ENCODE data around the gene BIRC2.

BIRC2 gene

DNA sequence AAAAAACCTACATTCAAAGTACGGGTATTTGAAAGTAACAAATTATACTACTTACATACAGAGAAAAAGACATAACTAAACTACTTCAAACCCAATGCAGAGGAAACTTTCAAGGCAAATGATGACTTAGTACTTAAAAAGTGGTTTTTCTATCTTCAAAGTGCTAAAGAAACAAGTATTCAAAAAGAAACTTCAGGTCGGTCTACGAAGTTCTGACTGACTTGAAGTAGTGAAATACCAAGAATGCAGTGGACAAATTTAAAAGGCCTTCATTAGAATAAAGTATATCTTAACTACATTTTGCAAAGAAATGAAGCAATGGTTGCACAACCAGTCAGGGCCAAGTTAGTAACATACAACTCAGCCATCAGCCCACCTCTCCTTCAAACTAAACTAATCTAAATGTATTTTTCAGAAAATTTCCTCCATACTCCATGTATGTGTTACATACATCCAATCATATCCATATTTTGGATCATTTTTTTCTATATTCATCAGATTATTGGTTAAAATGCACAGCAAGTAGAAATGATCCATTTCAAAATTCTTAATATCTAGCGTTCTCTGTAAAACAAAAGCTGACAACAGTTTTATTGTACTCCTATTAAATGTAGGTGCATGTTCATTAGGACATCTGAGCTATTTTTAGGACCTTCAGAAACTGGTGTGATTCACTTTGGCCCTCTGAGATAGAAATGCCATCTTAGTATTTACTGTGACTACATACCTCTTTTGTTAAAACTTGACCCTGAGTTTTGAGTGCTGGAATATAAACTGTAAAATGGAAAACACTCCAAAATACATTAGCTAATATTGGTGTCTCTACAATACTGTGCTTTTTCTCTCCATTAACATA is 49.9 kb downstream of the BIRC2 start:
- Histone ChIP-seq H3K4me3 (replicated peaks; ENCODE audit: insufficient read depth, low read length) (no peak overlapping the region), H3K27me3 (ENCODE audit: insufficient read depth, poor library complexity, severe bottlenecking) (no peaks in the 10 kb centered on the region), H3K27ac (replicated peaks) (no peak overlapping the region)
- TF ChIP-seq, protein P1, sequence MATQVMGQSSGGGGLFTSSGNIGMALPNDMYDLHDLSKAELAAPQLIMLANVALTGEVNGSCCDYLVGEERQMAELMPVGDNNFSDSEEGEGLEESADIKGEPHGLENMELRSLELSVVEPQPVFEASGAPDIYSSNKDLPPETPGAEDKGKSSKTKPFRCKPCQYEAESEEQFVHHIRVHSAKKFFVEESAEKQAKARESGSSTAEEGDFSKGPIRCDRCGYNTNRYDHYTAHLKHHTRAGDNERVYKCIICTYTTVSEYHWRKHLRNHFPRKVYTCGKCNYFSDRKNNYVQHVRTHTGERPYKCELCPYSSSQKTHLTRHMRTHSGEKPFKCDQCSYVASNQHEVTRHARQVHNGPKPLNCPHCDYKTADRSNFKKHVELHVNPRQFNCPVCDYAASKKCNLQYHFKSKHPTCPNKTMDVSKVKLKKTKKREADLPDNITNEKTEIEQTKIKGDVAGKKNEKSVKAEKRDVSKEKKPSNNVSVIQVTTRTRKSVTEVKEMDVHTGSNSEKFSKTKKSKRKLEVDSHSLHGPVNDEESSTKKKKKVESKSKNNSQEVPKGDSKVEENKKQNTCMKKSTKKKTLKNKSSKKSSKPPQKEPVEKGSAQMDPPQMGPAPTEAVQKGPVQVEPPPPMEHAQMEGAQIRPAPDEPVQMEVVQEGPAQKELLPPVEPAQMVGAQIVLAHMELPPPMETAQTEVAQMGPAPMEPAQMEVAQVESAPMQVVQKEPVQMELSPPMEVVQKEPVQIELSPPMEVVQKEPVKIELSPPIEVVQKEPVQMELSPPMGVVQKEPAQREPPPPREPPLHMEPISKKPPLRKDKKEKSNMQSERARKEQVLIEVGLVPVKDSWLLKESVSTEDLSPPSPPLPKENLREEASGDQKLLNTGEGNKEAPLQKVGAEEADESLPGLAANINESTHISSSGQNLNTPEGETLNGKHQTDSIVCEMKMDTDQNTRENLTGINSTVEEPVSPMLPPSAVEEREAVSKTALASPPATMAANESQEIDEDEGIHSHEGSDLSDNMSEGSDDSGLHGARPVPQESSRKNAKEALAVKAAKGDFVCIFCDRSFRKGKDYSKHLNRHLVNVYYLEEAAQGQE (IDR thresholded peaks at IDR 0.05; ENCODE audit: insufficient replicate concordance, low read depth): no peak
- TF ChIP-seq GABPA (IDR thresholded peaks at IDR 0.05; ENCODE audit: low read depth): no peak
- TF ChIP-seq, protein P2, sequence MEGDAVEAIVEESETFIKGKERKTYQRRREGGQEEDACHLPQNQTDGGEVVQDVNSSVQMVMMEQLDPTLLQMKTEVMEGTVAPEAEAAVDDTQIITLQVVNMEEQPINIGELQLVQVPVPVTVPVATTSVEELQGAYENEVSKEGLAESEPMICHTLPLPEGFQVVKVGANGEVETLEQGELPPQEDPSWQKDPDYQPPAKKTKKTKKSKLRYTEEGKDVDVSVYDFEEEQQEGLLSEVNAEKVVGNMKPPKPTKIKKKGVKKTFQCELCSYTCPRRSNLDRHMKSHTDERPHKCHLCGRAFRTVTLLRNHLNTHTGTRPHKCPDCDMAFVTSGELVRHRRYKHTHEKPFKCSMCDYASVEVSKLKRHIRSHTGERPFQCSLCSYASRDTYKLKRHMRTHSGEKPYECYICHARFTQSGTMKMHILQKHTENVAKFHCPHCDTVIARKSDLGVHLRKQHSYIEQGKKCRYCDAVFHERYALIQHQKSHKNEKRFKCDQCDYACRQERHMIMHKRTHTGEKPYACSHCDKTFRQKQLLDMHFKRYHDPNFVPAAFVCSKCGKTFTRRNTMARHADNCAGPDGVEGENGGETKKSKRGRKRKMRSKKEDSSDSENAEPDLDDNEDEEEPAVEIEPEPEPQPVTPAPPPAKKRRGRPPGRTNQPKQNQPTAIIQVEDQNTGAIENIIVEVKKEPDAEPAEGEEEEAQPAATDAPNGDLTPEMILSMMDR (IDR thresholded peaks at IDR 0.05; ENCODE audit: insufficient read depth, low read length): no peak
- TF ChIP-seq POLR2AphosphoS5 (IDR thresholded peaks at IDR 0.05; ENCODE audit: low read depth): no peak
- no peak for TF ChIP-seq SPI1 (IDR thresholded peaks at IDR 0.05; ENCODE audit: borderline replicate concordance, low read depth)
- DNase-seq (ENCODE audit: low read depth in 1 of 2, low spot score in 1 of 2): no peak

DNA sequence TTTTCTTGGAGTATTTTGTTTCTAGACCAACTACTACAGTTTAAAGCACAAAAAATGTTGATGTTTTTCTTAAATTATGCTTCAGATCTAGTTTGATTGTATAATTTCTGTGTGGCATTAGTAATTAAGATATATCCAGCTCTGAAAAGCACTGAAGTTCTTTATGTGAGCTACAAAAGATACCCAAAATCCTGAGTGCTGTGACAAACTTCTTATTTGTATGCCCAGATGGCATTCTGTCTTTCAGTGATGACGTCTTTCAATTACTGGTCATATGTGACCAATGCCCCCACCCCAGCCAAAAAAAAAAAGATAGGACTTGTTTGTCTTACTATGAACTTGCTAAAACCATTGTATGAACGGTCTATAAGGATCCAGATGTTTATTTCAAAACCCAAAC is 51.3 kb downstream of the BIRC2 start:
- Histone ChIP-seq H3K4me3 (replicated peaks; ENCODE audit: insufficient read depth, low read length) (no peak overlapping the region), H3K27me3 (ENCODE audit: insufficient read depth, poor library complexity, severe bottlenecking) (no peaks in the 10 kb centered on the region), H3K27ac (replicated peaks) (no peak overlapping the region)
- TF ChIP-seq GABPA (IDR thresholded peaks at IDR 0.05; ENCODE audit: low read depth) (no peak), POLR2AphosphoS5 (IDR thresholded peaks at IDR 0.05; ENCODE audit: low read depth) (no peak), SPI1 (IDR thresholded peaks at IDR 0.05; ENCODE audit: borderline replicate concordance, low read depth) (no peak)
- TF ChIP-seq, protein P2 (IDR thresholded peaks at IDR 0.05; ENCODE audit: insufficient read depth, low read length): no peak
- TF ChIP-seq, protein P1 (IDR thresholded peaks at IDR 0.05; ENCODE audit: insufficient replicate concordance, low read depth): no peak
- no peak for DNase-seq (ENCODE audit: low read depth in 1 of 2, low spot score in 1 of 2)

DNA sequence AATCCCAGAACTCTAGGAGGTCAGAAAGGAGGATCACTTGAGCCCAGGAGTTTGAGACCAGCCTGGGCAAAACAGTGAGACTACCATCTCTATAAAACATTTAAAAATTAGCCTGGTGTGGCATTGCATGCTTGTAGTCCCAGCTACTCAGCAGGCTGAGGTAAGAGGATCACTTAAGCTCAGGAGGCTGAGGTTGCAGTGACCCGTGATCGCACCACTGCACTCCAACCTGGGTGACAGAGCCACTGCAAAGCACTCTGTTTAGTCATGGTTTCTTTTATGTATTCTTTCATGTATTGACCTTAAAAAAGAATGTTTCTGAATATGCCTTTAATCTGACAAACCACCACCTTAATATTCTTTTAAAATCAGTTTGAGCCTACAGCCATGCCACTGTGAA is 52.2 kb downstream of the BIRC2 start:
- no peaks in the 10 kb centered on the region for H3K27me3 ChIP-seq (ENCODE audit: insufficient read depth, poor library complexity, severe bottlenecking)
- H3K27ac ChIP-seq (replicated peaks): no peak overlapping the region
- no peak for DNase-seq (ENCODE audit: low read depth in 1 of 2, low spot score in 1 of 2)
- TF ChIP-seq SPI1 (IDR thresholded peaks at IDR 0.05; ENCODE audit: borderline replicate concordance, low read depth) (no peak), GABPA (IDR thresholded peaks at IDR 0.05; ENCODE audit: low read depth) (no peak), POLR2AphosphoS5 (IDR thresholded peaks at IDR 0.05; ENCODE audit: low read depth) (no peak)
- TF ChIP-seq, protein P1 (IDR thresholded peaks at IDR 0.05; ENCODE audit: insufficient replicate concordance, low read depth): no peak
- TF ChIP-seq, protein P2 (IDR thresholded peaks at IDR 0.05; ENCODE audit: insufficient read depth, low read length): no peak
- no peak overlapping the region for H3K4me3 ChIP-seq (replicated peaks; ENCODE audit: insufficient read depth, low read length)
